CD8-positive, alpha-beta memory T cell (primary cell): Measurements from ENCODE around the gene IER2. TPM values are rescaled to one million over a fixed set of nuclear protein-coding genes. Genes with fewer than 3 reads are reported as not detected.

ENCODE experiments used
- CTCF ChIA-PET: fragments of 350-600 bp; sonication (Branson Sonifier 250); formaldehyde crosslinking; loops from one replicate; lab custom pipeline; 2021; ENCODE audit warnings: antibody characterized with exemption; lab: Charles Lee
- POLR2A ChIA-PET: fragments of 350-600 bp; sonication (Branson Sonifier 250); formaldehyde crosslinking; loops from one replicate; lab custom pipeline; 2021; ENCODE audit warnings: antibody characterized with exemption; lab: Charles Lee
- DNase-seq, 5 donors: peaks; one replicate each; pipeline versions ENCODE4 v3.0.0 to v3.0.0-alpha.2; 2020 to 2022; ENCODE audit warnings: mixed read lengths in 1 of 5
- H3K27ac ChIP-seq: one replicate; pipeline ENCODE4 v1.7.0; 2013; ENCODE audit warnings: low read depth, mild to moderate bottlenecking, low read length, moderate library complexity
- H3K27me3 ChIP-seq: 2 replicates; pipeline ENCODE4 v1.7.0; 2013; ENCODE audit warnings: low read length, mild to moderate bottlenecking; ENCODE audit not compliant: insufficient read depth, poor library complexity, severe bottlenecking
- H3K36me3 ChIP-seq: 2 replicates; pipeline ENCODE4 v1.7.0; 2013; ENCODE audit warnings: mild to moderate bottlenecking, low read length, moderate library complexity; ENCODE audit not compliant: insufficient read depth
- H3K4me1 ChIP-seq: 2 replicates; pipeline ENCODE4 v1.7.0; 2013; ENCODE audit warnings: mild to moderate bottlenecking, low read length, moderate library complexity; ENCODE audit not compliant: insufficient read depth
- H3K4me3 ChIP-seq: 2 replicates; pipeline ENCODE4 v1.7.0; 2013; ENCODE audit warnings: mild to moderate bottlenecking, low read length
- H3K9me3 ChIP-seq: 2 replicates; pipeline ENCODE4 v1.7.0; 2013; ENCODE audit warnings: mild to moderate bottlenecking, low read length
- H3K27ac Mint-ChIP-seq, 8 donors: one replicate each; pipeline ENCODE4 v1.8.0; 2020 to 2021; ENCODE audit warnings: mixed read lengths in 8 of 8, mild to moderate bottlenecking in 6 of 8, inconsistent platforms in 3 of 8, moderate library complexity in 3 of 8
- H3K27me3 Mint-ChIP-seq, 2 donors: one replicate each; pipeline ENCODE4 v1.8.0; 2020 to 2021; ENCODE audit warnings: mixed read lengths in 2 of 2, mild to moderate bottlenecking in 1 of 2, moderate library complexity in 1 of 2
- H3K36me3 Mint-ChIP-seq, 3 donors: one replicate each; pipeline ENCODE4 v1.8.0; 2020 to 2021; ENCODE audit warnings: mixed read lengths in 3 of 3, inconsistent platforms in 1 of 3, mild to moderate bottlenecking in 1 of 3
- H3K4me1 Mint-ChIP-seq, 3 donors: one replicate each; pipeline ENCODE4 v1.8.0; 2020 to 2021; ENCODE audit warnings: mixed read lengths in 3 of 3, inconsistent platforms in 1 of 3, mild to moderate bottlenecking in 1 of 3
- H3K4me3 Mint-ChIP-seq, 7 donors: one replicate each; pipeline ENCODE4 v1.8.0; 2020 to 2021; ENCODE audit warnings: mixed read lengths in 7 of 7, mild to moderate bottlenecking in 6 of 7, moderate library complexity in 4 of 7, inconsistent platforms in 2 of 7
- H3K9me3 Mint-ChIP-seq, 5 donors: one replicate each; pipeline ENCODE4 v1.8.0; 2020 to 2022; ENCODE audit warnings: mixed read lengths in 5 of 5, mild to moderate bottlenecking in 3 of 5, moderate library complexity in 2 of 5, inconsistent platforms in 1 of 5
- polyA plus RNA-seq: library from polyadenylated mRNA; unstranded; fragments of 300-500 nt; fragmentation: Illumina TruSeq; gene quantifications from one replicate; pipeline ENCODE4 v1.2.3, GENCODE V29; 2021
- total RNA-seq, 2 experiments: library from RNA; stranded (reverse); gene quantifications; one replicate each; pipeline ENCODE4 v1.2.3, GENCODE V29; 2021

Gene IER2
- total and polyA plus RNA-seq, 3 experiments from 2014 or later, result 102 to 277 (median 111) TPM

GRCh38 chr19:13135068-13136062 is 14.8 kb upstream of the IER2 start:
- POLR2A ChIA-PET, result no interaction called here
- Histone ChIP-seq H3K36me3 (peaks cover 3% of the 10 kb centered on the region), H3K27ac (no peak overlapping the region), H3K4me3 (no peak overlapping the region), H3K27me3 (no peaks in the 10 kb centered on the region), H3K4me1 (peaks cover 17% of the 10 kb centered on the region), H3K9me3 (no peaks in the 10 kb centered on the region)
- Mint-ChIP-seq H3K36me3 (peaks cover 0 to 60% (median 0%) of the 10 kb centered on the region in 3 donors), H3K9me3 (no peaks in the 10 kb centered on the region), H3K27ac (no peak overlapping the region), H3K4me3 (no peak overlapping the region), H3K27me3 (peaks cover 0 to 2% of the 10 kb centered on the region in 2 donors), H3K4me1 (peaks cover 18 to 30% (median 26%) of the 10 kb centered on the region in 3 donors)
- no peak for DNase-seq
- CTCF ChIA-PET, result no interaction called here

- H3K36me3 Mint-ChIP-seq, result peaks cover 0 to 61% (median 0%) of the 10 kb centered on the region in 3 donors
- H3K4me3 Mint-ChIP-seq, result no peak overlapping the region
- H3K4me3 ChIP-seq, result no peak overlapping the region
- peaks cover 3% of the 10 kb centered on the region for H3K36me3 ChIP-seq
- H3K9me3 ChIP-seq, result no peaks in the 10 kb centered on the region
- peaks cover 11 to 19% (median 14%) of the 10 kb centered on the region in 3 donors for H3K4me1 Mint-ChIP-seq
- peak overlapping the region in 1 of 8 donors; percentile 17 for H3K27ac Mint-ChIP-seq
- CTCF ChIA-PET, result interaction anchor here (1.3 kb wide), 1 partner anchor 9 kb away, joined by 3 read pairs; no protein-coding TSS in a partner anchor
- POLR2A ChIA-PET, result no interaction called here
- DNase-seq, result no peak
- no peak overlapping the region for H3K27ac ChIP-seq
- H3K27me3 Mint-ChIP-seq, result no peaks in the 10 kb centered on the region
- H3K27me3 ChIP-seq, result no peaks in the 10 kb centered on the region
- no peaks in the 10 kb centered on the region for H3K9me3 Mint-ChIP-seq
- peaks cover 14% of the 10 kb centered on the region for H3K4me1 ChIP-seq
Observed at GRCh38 chr19:13137290-13137794, 12.9 kb upstream of the IER2 start.

- Mint-ChIP-seq H3K27me3 (no peaks in the 10 kb centered on the region), H3K4me3 (no peak overlapping the region), H3K36me3 (peaks cover 0 to 56% (median 0%) of the 10 kb centered on the region in 3 donors), H3K27ac (no peak overlapping the region), H3K4me1 (peaks cover 2 to 9% (median 4%) of the 10 kb centered on the region in 3 donors), H3K9me3 (no peaks in the 10 kb centered on the region)
- no peak for DNase-seq
- ChIA-PET POLR2A (no interaction called here), CTCF (no interaction called here)
- H3K27ac ChIP-seq, result no peak overlapping the region
- peaks cover 4% of the 10 kb centered on the region for H3K4me1 ChIP-seq
- H3K36me3 ChIP-seq, result peaks cover 3% of the 10 kb centered on the region
- no peaks in the 10 kb centered on the region for H3K27me3 ChIP-seq
- H3K9me3 ChIP-seq, result no peaks in the 10 kb centered on the region
- no peak overlapping the region for H3K4me3 ChIP-seq
Observed at GRCh38 chr19:13138171-13138915, 11.9 kb upstream of the IER2 start.

- Histone ChIP-seq H3K27ac (no peak overlapping the region), H3K27me3 (no peaks in the 10 kb centered on the region), H3K4me3 (no peak overlapping the region), H3K36me3 (peaks cover 3% of the 10 kb centered on the region), H3K4me1 (no peaks in the 10 kb centered on the region), H3K9me3 (no peaks in the 10 kb centered on the region)
- DNase-seq, result no peak
- Mint-ChIP-seq H3K36me3 (peaks cover 0 to 56% (median 0%) of the 10 kb centered on the region in 3 donors), H3K9me3 (no peaks in the 10 kb centered on the region), H3K4me1 (peaks cover 0 to 5% (median 0%) of the 10 kb centered on the region in 3 donors), H3K4me3 (no peak overlapping the region), H3K27ac (peak overlapping the region in 1 of 8 donors; percentile 74), H3K27me3 (no peaks in the 10 kb centered on the region)
- ChIA-PET POLR2A (no interaction called here), CTCF (no interaction called here)
Observed at GRCh38 chr19:13138916-13139198, 11.4 kb upstream of the IER2 start.

- peak overlapping the region in 1 of 8 donors; percentile 50 for H3K27ac Mint-ChIP-seq
- H3K36me3 ChIP-seq, result peaks cover 3% of the 10 kb centered on the region
- CTCF ChIA-PET, result no interaction called here
Observed at GRCh38 chr19:13139633-13140311, 10.4 kb upstream of the IER2 start.

GRCh38 chr19:13146763-13147563 is 3.2 kb upstream of the IER2 start:
- Histone ChIP-seq H3K9me3 (no peaks in the 10 kb centered on the region), H3K4me3 (no peak overlapping the region), H3K4me1 (peaks cover 12% of the 10 kb centered on the region), H3K36me3 (no peaks in the 10 kb centered on the region), H3K27me3 (no peaks in the 10 kb centered on the region), H3K27ac (no peak overlapping the region)
- H3K4me1 Mint-ChIP-seq, result peaks cover 22 to 29% (median 28%) of the 10 kb centered on the region in 3 donors
- peak overlapping the region in 1 of 8 donors; percentile 21 for H3K27ac Mint-ChIP-seq
- DNase-seq, result no peak
- peaks cover 0 to 29% (median 0%) of the 10 kb centered on the region in 3 donors for H3K36me3 Mint-ChIP-seq
- peak overlapping the region in 4 of 7 donors; percentile 15 to 55 (median 33) for H3K4me3 Mint-ChIP-seq
- CTCF ChIA-PET, result interaction anchor here (1.1 to 1.4 kb wide), 2 partner anchors 170 to 182 kb away, joined by 3 read pairs; no protein-coding TSS in a partner anchor
- no peaks in the 10 kb centered on the region for H3K9me3 Mint-ChIP-seq
- peaks cover 0 to 5% of the 10 kb centered on the region in 2 donors for H3K27me3 Mint-ChIP-seq
- POLR2A ChIA-PET, result interaction anchor here (0.7 kb wide), 1 partner anchor 915 kb away, joined by 11 read pairs; no protein-coding TSS in a partner anchor

More at GRCh38 chr19:13139633-13140311, 10.4 kb upstream of the IER2 start:
- Histone ChIP-seq H3K9me3 (no peaks in the 10 kb centered on the region), H3K4me3 (no peak overlapping the region), H3K4me1 (no peaks in the 10 kb centered on the region), H3K27me3 (no peaks in the 10 kb centered on the region), H3K27ac (no peak overlapping the region)
- POLR2A ChIA-PET, result no interaction called here
- DNase-seq, result no peak
- Mint-ChIP-seq H3K27me3 (peaks cover 0 to 3% of the 10 kb centered on the region in 2 donors), H3K4me1 (peaks cover 0 to 2% (median 0%) of the 10 kb centered on the region in 3 donors), H3K36me3 (peaks cover 0 to 60% (median 0%) of the 10 kb centered on the region in 3 donors), H3K4me3 (no peak overlapping the region), H3K9me3 (no peaks in the 10 kb centered on the region)
